OCI-LY1 (cell line): ENCODE measurements around the gene MBOAT1.

Experiments used
- CTCF ChIP-seq: fragments of 200-600 bp; sonication (generic), shearing (Covaris generic); IDR thresholded peaks from 2 replicates; pipeline ENCODE4 v1.5.1; 2017; ENCODE audit warnings: mild to moderate bottlenecking, antibody characterized with exemption, low read length, moderate library complexity, mixed read lengths
- EZH2 ChIP-seq: fragments of 200-600 bp; sonication (generic), shearing (Covaris generic); IDR thresholded peaks from 2 replicates; pipeline ENCODE4 v1.8.0; 2017; ENCODE audit warnings: borderline replicate concordance, mixed run types, mild to moderate bottlenecking, antibody characterized with exemption, low read length, moderate library complexity, mixed read lengths

GRCh38 chr6:20182069-20182468, 30.2 kb downstream of the MBOAT1 start:
- TF ChIP-seq CTCF (no peak), EZH2 (no peak)
